ENCODE results near the gene EPS15. TPM values are rescaled to one million over a fixed set of nuclear protein-coding genes. Genes with fewer than 3 reads are reported as not detected.
A peak's percentile ranks its signal among the peaks of the same experiment; 100 is the strongest.

EPS15 gene
- total RNA-seq, 1 experiment from 2014 or later: 54.4 TPM

DNA sequence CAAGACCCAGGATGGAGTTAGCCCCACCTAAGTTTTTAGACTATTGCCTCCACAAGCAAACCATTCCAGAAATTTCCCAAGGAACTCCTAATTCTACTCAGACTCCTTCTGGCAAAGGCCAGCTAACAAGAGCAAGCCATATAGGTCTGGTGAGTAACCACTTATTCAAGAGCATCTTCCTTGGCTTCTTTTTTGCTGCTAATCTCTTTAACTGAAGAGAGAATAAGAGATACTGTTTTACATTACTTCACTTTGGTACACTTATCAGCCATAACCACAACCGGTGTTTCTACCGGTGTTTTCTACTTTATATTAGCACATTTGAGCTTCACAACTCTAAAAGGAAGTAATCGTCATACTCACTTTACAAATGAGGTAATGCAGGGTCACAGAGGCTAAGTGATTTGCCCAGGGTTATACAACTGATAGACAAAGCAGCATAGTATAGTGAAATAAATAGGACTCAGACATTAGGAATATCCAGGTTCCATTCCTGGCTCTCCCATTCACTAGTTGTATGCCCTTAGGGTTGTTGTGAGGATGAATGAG, 1.7 kb upstream of the EPS15 start:
- Histone ChIP-seq H3K9me3 (ENCODE audit: control insufficient read depth, insufficient read depth, low read depth, low read length) (no peaks in the 10 kb centered on the region), H3K27ac (ENCODE audit: low read length) (peak overlapping the region; percentile 20; the same call in 1 of the 2 replicates), H3K4me3 (ENCODE audit: low read depth in 2 of 2, low read length in 2 of 2) (no peak overlapping the region), H3K4me1 (ENCODE audit: control insufficient read depth, insufficient read depth, low read length) (peaks cover 23% of the 10 kb centered on the region), H3K36me3 (ENCODE audit: control insufficient read depth, insufficient read depth, low read length) (no peaks in the 10 kb centered on the region; the same call in 1 of the 2 replicates), H3K27me3 (ENCODE audit: control insufficient read depth, insufficient read depth, low read length) (no peaks in the 10 kb centered on the region)
- intact Hi-C loops (cut with micrococcal nuclease; ENCODE audit: unreplicated experiment) (no loop called here), in situ Hi-C loops (cut with HindIII; ENCODE audit: low pct_unique_long_range_greater_than_20kb, low sequenced_read_pairs) (no loop called here)
- ATAC-seq: no peak
- DNase-seq (ENCODE audit: low read depth, low spot score): no peak
- ChIA-PET CTCF (no interaction called here), POLR2A (no interaction called here)
- TF ChIP-seq, protein P1, sequence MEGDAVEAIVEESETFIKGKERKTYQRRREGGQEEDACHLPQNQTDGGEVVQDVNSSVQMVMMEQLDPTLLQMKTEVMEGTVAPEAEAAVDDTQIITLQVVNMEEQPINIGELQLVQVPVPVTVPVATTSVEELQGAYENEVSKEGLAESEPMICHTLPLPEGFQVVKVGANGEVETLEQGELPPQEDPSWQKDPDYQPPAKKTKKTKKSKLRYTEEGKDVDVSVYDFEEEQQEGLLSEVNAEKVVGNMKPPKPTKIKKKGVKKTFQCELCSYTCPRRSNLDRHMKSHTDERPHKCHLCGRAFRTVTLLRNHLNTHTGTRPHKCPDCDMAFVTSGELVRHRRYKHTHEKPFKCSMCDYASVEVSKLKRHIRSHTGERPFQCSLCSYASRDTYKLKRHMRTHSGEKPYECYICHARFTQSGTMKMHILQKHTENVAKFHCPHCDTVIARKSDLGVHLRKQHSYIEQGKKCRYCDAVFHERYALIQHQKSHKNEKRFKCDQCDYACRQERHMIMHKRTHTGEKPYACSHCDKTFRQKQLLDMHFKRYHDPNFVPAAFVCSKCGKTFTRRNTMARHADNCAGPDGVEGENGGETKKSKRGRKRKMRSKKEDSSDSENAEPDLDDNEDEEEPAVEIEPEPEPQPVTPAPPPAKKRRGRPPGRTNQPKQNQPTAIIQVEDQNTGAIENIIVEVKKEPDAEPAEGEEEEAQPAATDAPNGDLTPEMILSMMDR (IDR thresholded peaks at IDR 0.05): no peak
- TF ChIP-seq POLR2AphosphoS5 (IDR thresholded peaks at IDR 0.05; ENCODE audit: low read depth, low read length) (no peak), TCF7L2 (IDR thresholded peaks at IDR 0.05; ENCODE audit: low read depth, low read length) (no peak), SIN3A (IDR thresholded peaks at IDR 0.05; ENCODE audit: borderline replicate concordance, insufficient read depth, low read depth, low read length) (no peak), REST (IDR thresholded peaks at IDR 0.05; ENCODE audit: insufficient read depth in 1 of 2, low read depth in 2 of 2, low read length in 1 of 2) (no peak)
- BruUV-seq (replicated peaks): no TSS peak

- ChIA-PET POLR2A (no interaction called here), CTCF (no interaction called here)
- intact Hi-C loops (cut with micrococcal nuclease; ENCODE audit: unreplicated experiment): no loop called here
- Histone ChIP-seq H3K4me3 (ENCODE audit: low read depth in 2 of 2, low read length in 2 of 2) (no peak overlapping the region), H3K4me1 (ENCODE audit: control insufficient read depth, insufficient read depth, low read length) (peaks cover 30% of the 10 kb centered on the region), H3K27ac (ENCODE audit: low read length) (peak overlapping the region; percentile 20), H3K27me3 (ENCODE audit: control insufficient read depth, insufficient read depth, low read length) (no peaks in the 10 kb centered on the region), H3K9me3 (ENCODE audit: control insufficient read depth, insufficient read depth, low read depth, low read length) (no peaks in the 10 kb centered on the region), H3K36me3 (ENCODE audit: control insufficient read depth, insufficient read depth, low read length) (no peaks in the 10 kb centered on the region; the same call in 1 of the 2 replicates)
- TF ChIP-seq TCF7L2 (IDR thresholded peaks at IDR 0.05; ENCODE audit: low read depth, low read length) (no peak), SIN3A (IDR thresholded peaks at IDR 0.05; ENCODE audit: borderline replicate concordance, insufficient read depth, low read depth, low read length) (no peak)
- TF ChIP-seq, protein P1 (IDR thresholded peaks at IDR 0.05): no peak
- no peak for DNase-seq (ENCODE audit: low read depth, low spot score)
- no peak for ATAC-seq
- TSS peak; percentile 72 for BruUV-seq (replicated peaks)
- in situ Hi-C loops (cut with HindIII; ENCODE audit: low pct_unique_long_range_greater_than_20kb, low sequenced_read_pairs): no loop called here
Measured at GRCh38 chr1:51519865-51520699, 1.0 kb upstream of the EPS15 start.

Data from Panc1 (cell line).